Posterior vena cava (tissue), 2 donors: ENCODE results near the gene DDX50. TPM values are rescaled to one million over a fixed set of nuclear protein-coding genes. Genes with fewer than 3 reads are reported as not detected.
"Not testable (repeated sequence)": the region's sequence is repeated elsewhere in the genome, so short reads cannot be mapped to it uniquely, and the experiment has no call there.

Source experiments
- DNase-seq: peaks from one replicate; pipeline ENCODE4 v3.0.0-alpha.2; 2020; ENCODE audit warnings: low spot score
- intact Hi-C, 2 donors: fragments of 100-400 bp; cut with DNase I; formaldehyde crosslinking; loops; one replicate each; pipeline versions ENCODE4 v1.14.1 to v1.14.2; 2022 to 2023
- total RNA-seq, 2 donors: library from RNA; stranded (reverse); fragmentation: NEBNext Ultra II Directional; extraction: Animal tissue kit (Norgen Biotek cat#: 25700); gene quantifications; one replicate each; pipeline ENCODE4 v1.2.1, GENCODE V29; 2021
- donor health status: DM: yes; HTN: yes; CAD: no.
- donor health status: DM: yes; HTN: yes; CAD: no.

Gene DDX50
- total RNA-seq, 2 donors from 2014 or later = 39.3 to 45.6 TPM

DNA sequence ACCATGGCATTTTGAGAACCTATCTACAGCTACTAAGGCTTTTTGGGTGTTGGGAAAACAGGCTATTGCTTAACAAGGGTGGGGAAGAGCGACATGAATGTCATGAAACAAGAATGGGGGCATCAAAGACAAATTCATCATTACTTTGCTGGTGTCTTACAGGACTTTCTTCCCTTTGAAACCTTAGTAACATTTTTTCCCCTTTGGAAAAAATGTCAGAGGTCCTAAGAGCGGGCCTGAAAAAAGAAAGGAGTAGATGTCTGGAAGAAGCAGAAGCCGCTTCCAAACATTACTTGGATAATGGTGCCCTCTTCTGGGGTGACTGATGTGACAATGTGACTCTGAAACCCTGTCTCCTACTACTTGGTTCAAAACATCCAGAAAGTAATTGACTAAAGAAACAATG is 3.8 kb upstream of the DDX50 start:
- intact Hi-C loops = loop anchor here (10.0 kb wide), 2 partner anchors 93 to 103 kb away; no protein-coding TSS in a partner anchor
- DNase-seq = no peak

DNA sequence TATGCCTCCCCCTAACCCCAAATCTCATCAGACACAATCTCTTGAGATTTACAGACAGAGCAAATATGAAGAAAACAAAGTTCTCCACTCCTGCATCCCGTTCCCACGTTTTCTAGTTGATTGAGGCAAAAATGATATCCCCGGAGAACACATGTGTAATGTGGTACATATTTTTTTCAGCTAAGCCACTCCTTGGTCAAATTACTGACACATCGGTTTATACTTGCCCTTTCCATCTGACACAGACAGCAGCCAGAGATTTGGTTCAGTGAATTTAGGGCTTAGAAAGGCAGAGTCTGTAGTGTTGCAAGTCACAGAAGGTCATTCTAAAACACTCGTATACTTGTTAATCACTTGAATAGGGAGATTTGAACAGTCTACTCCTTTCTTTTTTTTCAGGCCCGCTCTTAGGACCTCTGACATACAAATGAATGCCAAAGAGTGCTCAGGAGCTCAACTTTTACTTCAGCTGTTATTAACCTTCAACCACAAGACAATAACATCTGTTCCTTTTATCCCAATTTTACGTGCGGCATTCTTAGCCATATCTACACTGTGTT is 1.8 kb upstream of the DDX50 start:
- intact Hi-C loops = loop anchor here (10.0 kb wide), 2 partner anchors 94 to 104 kb away; no protein-coding TSS in a partner anchor
- DNase-seq = no peak

DNA sequence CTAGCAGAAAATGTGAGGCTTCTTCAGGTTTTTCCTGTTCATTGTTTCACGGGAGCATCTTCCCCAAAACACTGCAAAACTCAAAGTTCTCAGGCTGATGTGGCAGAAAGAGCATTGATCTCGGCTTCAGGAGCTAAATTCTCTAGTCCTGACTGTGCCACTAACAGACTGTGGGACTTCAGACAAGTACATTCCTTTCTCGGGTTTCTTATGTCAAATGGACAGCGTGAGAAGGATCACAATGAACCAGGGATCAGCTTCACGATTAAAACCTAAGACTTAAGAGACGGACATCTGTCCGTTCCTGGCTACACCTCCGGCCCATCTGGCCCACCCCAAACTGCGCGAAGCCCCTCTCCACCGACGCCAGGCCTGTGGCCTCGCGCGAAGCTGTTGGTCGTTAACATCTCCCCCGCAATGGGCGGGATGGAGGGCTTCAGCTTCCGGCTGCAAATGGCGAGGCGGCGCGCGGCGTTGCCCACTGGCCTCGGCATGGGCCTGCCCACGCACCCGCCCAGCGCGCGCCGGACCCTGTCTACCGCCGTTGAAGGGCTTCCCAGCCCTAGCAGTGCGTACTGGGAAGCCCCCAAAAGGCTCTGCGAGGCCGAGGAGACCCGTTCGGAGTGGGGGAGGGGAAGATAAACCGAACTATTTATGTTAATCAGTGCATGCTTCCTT is 549 bp upstream of the DDX50 start:
- intact Hi-C loops = no loop called here
- DNase-seq = peak; percentile 92

DNA sequence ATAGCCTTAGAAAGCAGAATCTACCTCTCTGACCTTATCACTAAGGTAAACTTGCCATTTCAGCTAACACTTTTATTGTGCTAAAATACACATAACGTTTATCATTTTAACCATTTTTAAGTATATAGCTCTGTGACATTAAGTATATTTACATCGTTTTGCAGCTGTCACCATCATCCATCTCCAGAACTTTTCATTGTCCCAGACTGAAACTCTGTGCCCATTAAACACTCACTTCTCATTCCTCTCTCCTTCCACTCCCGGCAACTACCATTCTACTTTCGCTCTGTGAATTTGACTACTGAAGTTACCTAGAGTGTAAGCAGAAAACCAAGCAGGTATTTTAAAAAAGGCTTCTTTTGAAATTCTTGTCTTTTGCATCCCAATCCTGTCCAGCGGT is 1.3 kb downstream of the DDX50 start:
- intact Hi-C loops = no loop called here
- DNase-seq = no peak

- intact Hi-C loops = no loop called here
- DNase-seq = no peak
These were observed 23.5 kb downstream of the DDX50 start for GRCh38 chr10:68924593-68924992.

DNA sequence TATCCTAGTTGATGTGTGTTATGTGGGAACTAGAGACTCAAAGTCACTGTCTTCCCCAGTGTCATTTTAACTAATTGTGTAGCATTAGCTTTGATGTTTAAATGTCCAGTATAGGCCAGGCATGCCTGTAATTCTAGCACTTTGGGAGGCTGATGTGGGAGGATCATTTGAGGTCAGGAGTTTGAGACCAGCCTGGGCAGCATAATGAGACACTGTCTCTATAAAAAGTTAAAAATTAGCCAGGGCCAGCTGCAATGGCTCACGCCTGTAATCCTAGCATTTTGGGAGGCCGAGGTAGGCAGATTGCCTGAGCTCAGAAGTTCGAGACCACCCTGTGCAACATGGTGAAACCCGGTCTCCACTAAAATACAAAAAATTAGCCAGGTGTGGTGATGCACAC is 24.4 kb downstream of the DDX50 start:
- intact Hi-C loops = no loop called here
- no peak for DNase-seq

- DNase-seq = not testable (repeated sequence)
These were observed 28.0 kb downstream of the DDX50 start for GRCh38 chr10:68929157-68929556.

GRCh38 chr10:68929888-68930287 is 28.8 kb downstream of the DDX50 start:
- DNase-seq, intact Hi-C loops: not testable (repeated sequence)

More at GRCh38 chr10:68929157-68929556, 28.0 kb downstream of the DDX50 start:
- intact Hi-C loops = not testable (repeated sequence)

- DNase-seq, intact Hi-C loops: not testable (repeated sequence)
These were observed 31.7 kb downstream of the DDX50 start for GRCh38 chr10:68932860-68933259.

DNA sequence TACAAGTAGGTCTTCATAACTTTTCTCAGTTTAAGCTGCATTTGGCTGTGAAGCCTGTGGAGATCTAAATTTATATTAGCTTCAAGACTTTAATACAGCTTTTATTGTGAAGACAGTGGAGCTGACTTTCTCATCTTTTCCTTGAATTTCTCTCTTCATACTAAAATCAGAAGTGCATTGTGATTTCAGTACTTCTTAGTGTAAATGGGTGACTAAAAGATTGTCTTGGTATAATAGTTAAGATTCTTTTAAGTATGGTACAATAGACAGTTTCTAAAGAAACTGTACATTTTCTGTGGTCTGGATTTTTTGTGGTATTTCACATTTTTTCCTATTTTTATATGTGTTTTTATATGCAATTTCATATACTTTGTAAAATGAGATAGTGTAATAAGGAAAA is 33.9 kb downstream of the DDX50 start:
- intact Hi-C loops = no loop called here
- DNase-seq = no peak

GRCh38 chr10:68938117-68938516 is 37.0 kb downstream of the DDX50 start:
- DNase-seq = no peak
- intact Hi-C loops = no loop called here

DNA sequence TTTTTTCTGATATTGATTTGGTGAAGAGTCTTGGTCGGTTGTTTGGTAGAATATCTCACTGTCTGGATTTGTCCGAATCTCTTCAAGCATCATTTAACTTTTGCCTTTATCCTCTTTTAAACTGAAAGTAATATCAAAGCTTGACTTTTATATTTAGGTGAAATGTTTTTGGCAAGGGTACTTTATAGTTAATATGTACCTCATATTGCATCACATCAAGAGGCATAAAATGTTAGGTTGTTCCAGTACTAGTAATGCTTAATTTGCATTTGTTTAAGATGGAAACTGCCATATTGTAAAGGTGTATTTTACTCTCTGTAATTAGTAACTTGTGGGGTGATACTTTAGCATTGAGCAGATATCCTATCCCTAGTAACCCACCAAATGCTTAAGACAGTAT is 37.8 kb downstream of the DDX50 start:
- intact Hi-C loops = no loop called here
- DNase-seq = no peak

DNA sequence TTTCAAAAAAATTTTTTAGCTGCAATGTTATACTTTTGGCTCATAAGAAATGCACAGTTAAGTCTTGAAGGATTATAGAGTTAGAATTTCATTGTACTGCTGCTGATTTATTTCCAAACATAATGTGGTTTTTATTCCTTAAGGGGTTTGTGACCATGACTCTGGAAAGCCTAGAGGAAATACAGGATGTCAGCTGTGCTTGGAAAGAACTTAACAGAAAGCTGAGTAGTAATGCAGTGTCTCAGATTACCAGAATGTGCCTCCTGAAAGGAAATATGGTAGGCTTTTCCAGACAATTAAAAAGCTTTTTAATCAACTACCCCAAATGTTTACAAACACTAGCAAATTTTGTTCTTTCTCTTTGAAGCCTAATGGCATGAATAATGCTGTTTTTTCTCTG is 39.8 kb downstream of the DDX50 start:
- DNase-seq, intact Hi-C loops: not testable (repeated sequence)

GRCh38 chr10:68950598-68950997 is 49.5 kb downstream of the DDX50 start:
- no peak for DNase-seq
- intact Hi-C loops = no loop called here

GRCh38 chr10:68954904-68955303 is 53.8 kb downstream of the DDX50 start:
- no peak for DNase-seq
- intact Hi-C loops = no loop called here

DNA sequence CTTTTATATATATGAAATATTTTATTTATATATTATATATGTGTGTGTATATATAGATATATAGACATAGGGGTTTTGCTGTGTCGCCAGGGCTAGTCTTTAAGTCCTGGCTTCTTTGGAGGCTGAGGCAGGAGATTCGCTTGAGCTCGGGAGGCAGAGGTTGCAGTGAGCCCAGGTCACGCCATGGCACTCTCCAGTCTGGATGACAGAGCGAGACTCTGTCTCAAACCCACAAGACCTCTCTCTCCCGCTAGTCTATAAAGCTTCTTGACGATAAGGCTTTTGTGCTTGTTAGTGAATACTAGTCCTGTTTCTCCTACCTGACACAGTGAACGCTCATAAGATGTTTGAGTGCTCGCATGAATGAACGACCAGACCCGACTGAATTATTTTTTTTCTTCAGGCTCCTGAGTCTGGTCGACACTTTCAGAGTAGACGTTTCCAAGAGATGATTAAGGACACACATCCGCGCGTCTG is 54.3 kb downstream of the DDX50 start:
- intact Hi-C loops = no loop called here
- DNase-seq = no peak

GRCh38 chr10:68955832-68956532 is 54.9 kb downstream of the DDX50 start, which contains the start of gene DDX21:
Gene DDX21, plus strand, starts transcription at chr10:68956170. Its CDS starts 56 bp downstream, at chr10:68956226.
- DNase-seq = peak; percentile 97
- intact Hi-C loops = no loop called here

DNA sequence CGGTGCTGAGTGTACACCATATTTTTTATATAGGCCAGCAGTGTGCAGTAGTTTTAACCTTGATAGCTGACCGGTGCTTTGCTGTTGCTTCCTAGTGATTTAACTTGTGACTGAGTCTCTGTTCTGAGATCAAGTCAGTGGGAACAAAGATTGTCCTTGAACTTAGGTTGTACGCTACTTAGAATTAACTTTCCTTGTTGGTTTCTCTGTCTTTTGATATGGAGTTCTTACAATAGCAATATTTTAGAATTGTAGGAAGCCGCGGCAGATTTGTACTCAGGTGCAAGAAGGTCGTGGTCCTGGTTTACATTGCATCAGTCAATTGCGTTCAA is 56.1 kb downstream of the DDX50 start:
- intact Hi-C loops = no loop called here
- no peak for DNase-seq

DNA sequence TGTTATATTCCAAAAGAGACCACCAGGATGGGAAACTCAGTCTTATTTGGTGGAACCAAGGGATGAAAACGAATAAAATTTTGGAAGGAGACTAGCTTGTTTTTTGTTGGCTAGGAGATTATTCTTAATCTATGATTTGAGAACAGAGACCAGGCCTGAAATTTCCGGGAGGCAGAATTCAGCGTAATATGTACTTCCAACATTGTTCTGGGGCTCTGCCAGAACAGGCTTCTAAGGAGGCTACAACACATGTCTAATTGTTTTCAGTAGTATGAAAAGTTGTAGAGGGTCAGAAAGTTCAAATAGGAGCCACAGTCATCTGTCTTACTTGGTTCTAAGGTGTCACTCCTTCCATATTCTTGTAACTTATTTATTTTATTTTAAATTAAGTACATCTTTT is 56.5 kb downstream of the DDX50 start:
- DNase-seq = no peak
- intact Hi-C loops = no loop called here

DNA sequence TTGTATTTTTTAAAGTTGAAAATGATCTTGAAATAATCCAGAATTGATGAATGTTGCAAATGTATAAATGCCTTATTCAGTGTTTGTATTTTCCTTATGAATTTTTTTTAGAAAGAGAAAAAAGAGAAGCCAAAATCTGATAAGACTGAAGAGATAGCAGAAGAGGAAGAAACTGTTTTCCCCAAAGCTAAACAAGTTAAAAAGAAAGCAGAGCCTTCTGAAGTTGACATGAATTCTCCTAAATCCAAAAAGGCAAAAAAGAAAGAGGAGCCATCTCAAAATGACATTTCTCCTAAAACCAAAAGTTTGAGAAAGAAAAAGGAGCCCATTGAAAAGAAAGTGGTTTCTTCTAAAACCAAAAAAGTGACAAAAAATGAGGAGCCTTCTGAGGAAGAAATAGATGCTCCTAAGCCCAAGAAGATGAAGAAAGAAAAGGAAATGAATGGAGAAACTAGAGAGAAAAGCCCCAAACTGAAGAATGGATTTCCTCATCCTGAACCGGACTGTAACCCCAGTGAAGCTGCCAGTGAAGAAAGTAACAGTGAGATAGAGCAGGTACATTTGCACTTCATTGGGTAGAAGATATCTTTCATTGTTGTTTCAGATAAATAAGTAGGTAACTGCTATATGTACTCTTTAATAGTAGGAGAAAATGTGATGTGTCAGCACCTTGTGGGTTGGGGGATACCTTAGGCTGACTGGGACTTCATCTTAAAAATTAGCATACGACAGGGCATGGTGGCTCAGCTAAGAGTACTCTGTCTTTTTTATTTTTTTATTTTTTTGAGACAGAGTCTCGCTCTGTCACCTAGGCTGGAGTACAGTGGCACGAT is 58.8 kb downstream of the DDX50 start:
- no peak for DNase-seq
- intact Hi-C loops = no loop called here
